Kidney (tissue), 14 donors: ENCODE results near the gene SLC24A4. TPM values are rescaled to one million over a fixed set of nuclear protein-coding genes. Genes with fewer than 3 reads are reported as not detected.

Experiments used
- DNase-seq, 5 donors: peaks; one replicate each; pipeline ENCODE4 v3.0.0-alpha.2; 2013 to 2020
- FAIRE-seq: peaks from 2 replicates; lab custom pipeline; 2012; peaks lifted over from hg19 to GRCh38; lab: Jason Lieb, UNC
- H3K27ac ChIP-seq, 2 donors: one replicate each; pipeline ENCODE4 v1.7.0; 2013; ENCODE audit warnings: low read depth in 2 of 2, low read length in 2 of 2, inconsistent platforms in 1 of 2
- H3K27me3 ChIP-seq: one replicate; pipeline ENCODE4 v1.7.1; 2013; ENCODE audit warnings: low read length, inconsistent platforms; ENCODE audit not compliant: control insufficient read depth, insufficient read depth
- H3K36me3 ChIP-seq, 3 donors: one replicate each; pipeline versions ENCODE4 v1.7.0 to v1.7.1; 2013; ENCODE audit warnings: low read length in 3 of 3, control low read depth in 1 of 3, inconsistent platforms in 1 of 3; ENCODE audit not compliant: insufficient read depth in 3 of 3, control insufficient read depth in 2 of 3
- H3K4me1 ChIP-seq, 3 donors: one replicate each; pipeline versions ENCODE4 v1.7.0 to v1.7.1; 2013; ENCODE audit warnings: low read length in 3 of 3, inconsistent platforms in 1 of 3, low read depth in 1 of 3; ENCODE audit not compliant: control insufficient read depth in 2 of 3, insufficient read depth in 2 of 3
- H3K4me3 ChIP-seq, 3 donors: one replicate each; pipeline versions ENCODE4 v1.7.0 to v1.8.1; 2013; ENCODE audit warnings: low read length in 3 of 3, control low read depth in 1 of 3, inconsistent platforms in 1 of 3
- H3K9ac ChIP-seq, 3 donors: one replicate each; pipeline versions ENCODE4 v1.7.0 to v1.7.1; 2013; ENCODE audit warnings: low read length in 3 of 3, control low read depth in 1 of 3, inconsistent platforms in 1 of 3
- H3K9me3 ChIP-seq, 3 donors: one replicate each; pipeline versions ENCODE4 v1.7.0 to v1.7.1; 2013; ENCODE audit warnings: low read length in 3 of 3, control low read depth in 1 of 3, inconsistent platforms in 1 of 3; ENCODE audit not compliant: control insufficient read depth in 2 of 3, insufficient read depth in 1 of 3
- CTCF ChIP-seq: IDR thresholded peaks from 3 replicates; pipeline ENCODE4 v1.5.1; 2012; ENCODE audit warnings: mild to moderate bottlenecking, moderate library complexity, borderline replicate concordance; ENCODE audit not compliant: insufficient read depth; ENCODE audit errors: extremely low read depth
- intact Hi-C: fragments of 100-400 bp; cut with DNase I; formaldehyde crosslinking; loops from one replicate; pipeline ENCODE4 v1.11.1; 2022
- polyA plus RNA-seq: library from polyadenylated mRNA; stranded (reverse); fragments of 350-450 nt; fragmentation: Illumina TruSeq; extraction: RNeasy Lipid Tissue Mini Kit (QIAGEN cat#74804); gene quantifications from one replicate; pipeline ENCODE4 v1.2.3, GENCODE V29; 2014; ENCODE audit warnings: low read depth, low replicate concordance; ENCODE audit not compliant: insufficient read depth
- total RNA-seq: library from RNA; stranded (reverse); fragmentation: NEBNext Ultra II Directional; extraction: Animal tissue kit (Norgen Biotek cat#: 25700); gene quantifications from one replicate; pipeline ENCODE4 v1.2.1, GENCODE V29; 2021
- donor health status: control.
- donor health status: control.
- donor health status: control.
- donor health status: control.
- donor health status: control.
- donor health status: DM: yes; HTN: yes; CAD: no.
- donor health status: Normal renal cell carcinoma (clear cell type).

The SLC24A4 gene
- total and polyA plus RNA-seq, 2 donors from 2014 or later = 0.32 to 0.85 TPM

GRCh38 chr14:92340931-92341330, 18.0 kb downstream of the SLC24A4 start:
- DNase-seq = no peak
- Histone ChIP-seq H3K4me3 (no peak overlapping the region), H3K36me3 (no peaks in the 10 kb centered on the region), H3K9me3 (no peaks in the 10 kb centered on the region), H3K27ac (no peak overlapping the region), H3K4me1 (no peaks in the 10 kb centered on the region), H3K27me3 (no peaks in the 10 kb centered on the region), H3K9ac (no peak overlapping the region)
- FAIRE-seq = no peak
- intact Hi-C loops = no loop called here
- TF ChIP-seq CTCF = no peak

- DNase-seq (no peak), FAIRE-seq (no peak)
- H3K9ac ChIP-seq = no peak overlapping the region
- H3K4me1 ChIP-seq = no peaks in the 10 kb centered on the region
- no peak overlapping the region for H3K27ac ChIP-seq
- no peaks in the 10 kb centered on the region for H3K9me3 ChIP-seq
- intact Hi-C loops = no loop called here
- no peaks in the 10 kb centered on the region for H3K27me3 ChIP-seq
- TF ChIP-seq CTCF = no peak
- H3K4me3 ChIP-seq = no peak overlapping the region
- no peaks in the 10 kb centered on the region for H3K36me3 ChIP-seq
Observed at GRCh38 chr14:92341791-92342190, 18.8 kb downstream of the SLC24A4 start.

- H3K27me3 ChIP-seq = no peaks in the 10 kb centered on the region
- DNase-seq = peak in 2 of 5 donors; percentile 29 to 61
- H3K27ac ChIP-seq = no peak overlapping the region
- H3K36me3 ChIP-seq = no peaks in the 10 kb centered on the region
- intact Hi-C loops = no loop called here
- H3K9me3 ChIP-seq = no peaks in the 10 kb centered on the region
- no peaks in the 10 kb centered on the region for H3K4me1 ChIP-seq
- no peak overlapping the region for H3K4me3 ChIP-seq
- FAIRE-seq = no peak
- no peak overlapping the region for H3K9ac ChIP-seq
- TF ChIP-seq CTCF = no peak
Observed at GRCh38 chr14:92348154-92348553, 25.2 kb downstream of the SLC24A4 start.

GRCh38 chr14:92351750-92352149, 28.8 kb downstream of the SLC24A4 start:
- Histone ChIP-seq H3K9ac (no peak overlapping the region), H3K27me3 (no peaks in the 10 kb centered on the region), H3K27ac (no peak overlapping the region), H3K9me3 (no peaks in the 10 kb centered on the region), H3K36me3 (no peaks in the 10 kb centered on the region), H3K4me1 (no peaks in the 10 kb centered on the region), H3K4me3 (no peak overlapping the region)
- FAIRE-seq (no peak), DNase-seq (no peak)
- TF ChIP-seq CTCF = no peak
- intact Hi-C loops = no loop called here
